NT2/D1 (cell line): ENCODE data around the gene ADCY3.
A peak's percentile ranks its signal among the peaks of the same experiment; 100 is the strongest.

ENCODE experiments used
- DNase-seq: peaks from one replicate; pipeline ENCODE4 v3.0.0-alpha.2; 2011; ENCODE audit warnings: low read depth, low spot score
- H3K27me3 ChIP-seq: 2 replicates; pipeline ENCODE4 v1.6.0; 2011; ENCODE audit warnings: mild to moderate bottlenecking; ENCODE audit not compliant: insufficient read length, insufficient read depth
- H3K36me3 ChIP-seq: 2 replicates; pipeline ENCODE4 v1.6.1; 2011; ENCODE audit warnings: mild to moderate bottlenecking, low read length, mixed read lengths; ENCODE audit not compliant: insufficient read depth, insufficient read length
- H3K4me1 ChIP-seq: 2 replicates; pipeline ENCODE4 v1.5.1; 2011; ENCODE audit not compliant: insufficient read depth, insufficient read length
- H3K4me3 ChIP-seq: 2 replicates; pipeline ENCODE4 v1.5.1; 2011; ENCODE audit warnings: low read depth; ENCODE audit not compliant: insufficient read length
- H3K9ac ChIP-seq: 2 replicates; pipeline ENCODE4 v1.6.0; 2011; ENCODE audit warnings: low read depth; ENCODE audit not compliant: insufficient read length
- H3K9me3 ChIP-seq: 2 replicates; pipeline ENCODE4 v1.5.1; 2011; ENCODE audit warnings: mild to moderate bottlenecking, low read length; ENCODE audit not compliant: insufficient read depth
- SUZ12 ChIP-seq: IDR thresholded peaks from 2 replicates; pipeline ENCODE4 v1.6.1; 2011; ENCODE audit not compliant: insufficient read length, insufficient read depth; ENCODE audit errors: extremely low read depth
- YY1 ChIP-seq: IDR thresholded peaks from 2 replicates; pipeline ENCODE4 v1.6.1; 2011; ENCODE audit not compliant: insufficient read length, insufficient read depth
- ZNF274 ChIP-seq: IDR thresholded peaks from 2 replicates; pipeline ENCODE4 v1.6.1; 2011; ENCODE audit warnings: mild to moderate bottlenecking, low read depth, low read length

ADCY3 gene

GRCh38 chr2:24926220-24926601 is 6.2 kb upstream of the ADCY3 start:
- Histone ChIP-seq H3K36me3 (no peaks in the 10 kb centered on the region), H3K4me1 (peaks cover 14% of the 10 kb centered on the region), H3K4me3 (no peak overlapping the region), H3K27me3 (no peaks in the 10 kb centered on the region), H3K9ac (no peak overlapping the region), H3K9me3 (no peaks in the 10 kb centered on the region)
- no peak for DNase-seq
- TF ChIP-seq SUZ12, result no peak
- TF ChIP-seq ZNF274, result no peak
- TF ChIP-seq YY1, result no peak

GRCh38 chr2:24925815-24926214 is 5.8 kb upstream of the ADCY3 start:
- no peaks in the 10 kb centered on the region for H3K36me3 ChIP-seq
- peaks cover 14% of the 10 kb centered on the region for H3K4me1 ChIP-seq
- H3K4me3 ChIP-seq, result no peak overlapping the region
- no peak for DNase-seq
- TF ChIP-seq ZNF274, result no peak
- TF ChIP-seq SUZ12, result no peak
- TF ChIP-seq YY1, result no peak
- no peaks in the 10 kb centered on the region for H3K9me3 ChIP-seq
- H3K27me3 ChIP-seq, result no peaks in the 10 kb centered on the region
- no peak overlapping the region for H3K9ac ChIP-seq

- H3K36me3 ChIP-seq, result no peaks in the 10 kb centered on the region
- no peaks in the 10 kb centered on the region for H3K27me3 ChIP-seq
- no peaks in the 10 kb centered on the region for H3K9me3 ChIP-seq
- TF ChIP-seq YY1 (no peak), SUZ12 (no peak), ZNF274 (no peak)
- DNase-seq, result no peak
- no peak overlapping the region for H3K9ac ChIP-seq
- H3K4me1 ChIP-seq, result peaks cover 14% of the 10 kb centered on the region
- H3K4me3 ChIP-seq, result no peak overlapping the region
Measured at GRCh38 chr2:24924732-24925131, 4.7 kb upstream of the ADCY3 start.

- Histone ChIP-seq H3K36me3 (no peaks in the 10 kb centered on the region), H3K4me1 (peaks cover 14% of the 10 kb centered on the region), H3K27me3 (no peaks in the 10 kb centered on the region), H3K9ac (no peak overlapping the region), H3K4me3 (no peak overlapping the region), H3K9me3 (no peaks in the 10 kb centered on the region)
- DNase-seq, result no peak
- TF ChIP-seq ZNF274, result no peak
- no peak for TF ChIP-seq SUZ12
- TF ChIP-seq YY1, result no peak
Measured at GRCh38 chr2:24924266-24924665, 4.2 kb upstream of the ADCY3 start.

GRCh38 chr2:24923106-24923505 is 3.1 kb upstream of the ADCY3 start:
- H3K4me3 ChIP-seq, result no peak overlapping the region
- peaks cover 20% of the 10 kb centered on the region for H3K4me1 ChIP-seq
- H3K9ac ChIP-seq, result no peak overlapping the region
- H3K36me3 ChIP-seq, result peaks cover 2% of the 10 kb centered on the region
- H3K9me3 ChIP-seq, result no peaks in the 10 kb centered on the region
- TF ChIP-seq YY1 (no peak), SUZ12 (no peak), ZNF274 (no peak)
- no peak for DNase-seq
- peaks cover 6% of the 10 kb centered on the region for H3K27me3 ChIP-seq

- TF ChIP-seq ZNF274, result no peak
- TF ChIP-seq YY1, result no peak
- no peak for TF ChIP-seq SUZ12
- peaks cover 7% of the 10 kb centered on the region for H3K36me3 ChIP-seq
- no peak overlapping the region for H3K9ac ChIP-seq
- peaks cover 6% of the 10 kb centered on the region for H3K27me3 ChIP-seq
- DNase-seq, result no peak
- no peaks in the 10 kb centered on the region for H3K9me3 ChIP-seq
- H3K4me3 ChIP-seq, result no peak overlapping the region
- H3K4me1 ChIP-seq, result peaks cover 20% of the 10 kb centered on the region
Measured at GRCh38 chr2:24922556-24922955, 2.5 kb upstream of the ADCY3 start.

GRCh38 chr2:24920809-24921441 is 888 bp upstream of the ADCY3 start:
- H3K27me3 ChIP-seq, result peaks cover 6% of the 10 kb centered on the region
- H3K9me3 ChIP-seq, result no peaks in the 10 kb centered on the region
- peaks cover 14% of the 10 kb centered on the region for H3K4me1 ChIP-seq
- no peak for DNase-seq
- H3K36me3 ChIP-seq, result peaks cover 9% of the 10 kb centered on the region
- TF ChIP-seq YY1 (no peak), SUZ12 (no peak), ZNF274 (no peak)
- H3K4me3 ChIP-seq, result peak overlapping the region; percentile 30
- H3K9ac ChIP-seq, result peak overlapping the region; percentile 67
